Measurements from ENCODE around the gene GGT6.

GRCh38 chr17:4554441-4554996 lies 5.9 kb downstream of the GGT6 start:
- TF ChIP-seq POLR2A (IDR thresholded peaks at IDR 0.05) (no peak), POLR2AphosphoS5 (IDR thresholded peaks at IDR 0.05) (no peak)
- TF ChIP-seq, protein P1, sequence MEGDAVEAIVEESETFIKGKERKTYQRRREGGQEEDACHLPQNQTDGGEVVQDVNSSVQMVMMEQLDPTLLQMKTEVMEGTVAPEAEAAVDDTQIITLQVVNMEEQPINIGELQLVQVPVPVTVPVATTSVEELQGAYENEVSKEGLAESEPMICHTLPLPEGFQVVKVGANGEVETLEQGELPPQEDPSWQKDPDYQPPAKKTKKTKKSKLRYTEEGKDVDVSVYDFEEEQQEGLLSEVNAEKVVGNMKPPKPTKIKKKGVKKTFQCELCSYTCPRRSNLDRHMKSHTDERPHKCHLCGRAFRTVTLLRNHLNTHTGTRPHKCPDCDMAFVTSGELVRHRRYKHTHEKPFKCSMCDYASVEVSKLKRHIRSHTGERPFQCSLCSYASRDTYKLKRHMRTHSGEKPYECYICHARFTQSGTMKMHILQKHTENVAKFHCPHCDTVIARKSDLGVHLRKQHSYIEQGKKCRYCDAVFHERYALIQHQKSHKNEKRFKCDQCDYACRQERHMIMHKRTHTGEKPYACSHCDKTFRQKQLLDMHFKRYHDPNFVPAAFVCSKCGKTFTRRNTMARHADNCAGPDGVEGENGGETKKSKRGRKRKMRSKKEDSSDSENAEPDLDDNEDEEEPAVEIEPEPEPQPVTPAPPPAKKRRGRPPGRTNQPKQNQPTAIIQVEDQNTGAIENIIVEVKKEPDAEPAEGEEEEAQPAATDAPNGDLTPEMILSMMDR (IDR thresholded peaks at IDR 0.05): no peak
